GM10248 (cell line): ENCODE results near the gene SEZ6L.

Experiments used
- CTCF ChIA-PET: fragments of 300-600 bp; sonication (Branson Sonifier 250); formaldehyde crosslinking; extraction: SDS; loops from one replicate; lab custom pipeline; 2021; ENCODE audit warnings: antibody characterized with exemption; lab: Yijun Ruan, JAX
- POLR2A ChIA-PET: fragments of 350-650 bp; sonication (Branson Sonifier 250); formaldehyde crosslinking; extraction: SDS; loops from one replicate; lab custom pipeline; 2020; ENCODE audit warnings: antibody characterized with exemption; lab: Yijun Ruan, JAX
- DNase-seq: peaks from one replicate; pipeline ENCODE4 v3.0.0; 2012; ENCODE audit errors: extremely low spot score
- TF ChIP-seq, protein P1 (sequence below): IDR thresholded peaks from 2 replicates; pipeline ENCODE4 v1.5.1; 2012; ENCODE audit warnings: mild to moderate bottlenecking, low read depth; ENCODE audit errors: extremely low read depth, missing control alignments, control extremely low read depth

SEZ6L gene

DNA sequence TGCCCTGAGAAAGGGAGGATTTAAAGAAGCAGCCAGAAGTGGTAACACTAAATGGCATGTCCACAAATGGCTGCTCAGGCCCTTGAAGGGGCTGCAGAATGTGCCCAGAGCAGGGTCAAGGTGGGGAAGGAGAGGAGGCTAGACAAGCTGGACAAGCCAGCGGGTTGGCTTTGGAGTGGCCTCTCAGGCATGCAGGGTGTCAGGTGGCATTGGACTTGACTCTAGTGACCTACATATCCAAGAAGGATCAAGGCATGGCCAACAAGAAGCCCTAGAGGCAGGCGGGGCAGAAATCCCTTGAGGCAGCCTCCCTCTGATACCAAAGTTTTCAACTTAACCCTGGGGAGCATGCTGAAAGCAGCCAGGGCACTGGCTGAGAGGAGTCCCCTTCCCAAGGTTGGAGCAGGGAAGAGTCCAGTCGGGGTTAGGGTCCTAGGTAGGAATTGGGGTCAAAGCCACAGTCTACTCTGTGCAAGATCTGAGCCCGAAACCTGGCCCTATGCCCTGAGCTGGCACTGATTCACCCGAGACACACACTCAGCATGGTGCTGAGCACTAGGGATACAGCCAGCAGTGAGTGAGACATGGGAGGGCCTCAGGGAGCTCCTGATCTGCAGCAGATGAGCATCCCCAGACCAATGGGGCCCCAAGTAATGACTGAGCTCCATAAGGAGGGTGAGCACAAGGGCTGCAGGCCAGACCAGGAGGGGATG is 164.0 kb downstream of the SEZ6L start:
- ChIA-PET CTCF (interaction anchor here (1.3 to 5.8 kb wide), 4 partner anchors 14 to 871 kb away, joined by 4 to 52 read pairs (median 16); no protein-coding TSS in a partner anchor), POLR2A (no interaction called here)
- DNase-seq, result no peak
- TF ChIP-seq, protein P1, sequence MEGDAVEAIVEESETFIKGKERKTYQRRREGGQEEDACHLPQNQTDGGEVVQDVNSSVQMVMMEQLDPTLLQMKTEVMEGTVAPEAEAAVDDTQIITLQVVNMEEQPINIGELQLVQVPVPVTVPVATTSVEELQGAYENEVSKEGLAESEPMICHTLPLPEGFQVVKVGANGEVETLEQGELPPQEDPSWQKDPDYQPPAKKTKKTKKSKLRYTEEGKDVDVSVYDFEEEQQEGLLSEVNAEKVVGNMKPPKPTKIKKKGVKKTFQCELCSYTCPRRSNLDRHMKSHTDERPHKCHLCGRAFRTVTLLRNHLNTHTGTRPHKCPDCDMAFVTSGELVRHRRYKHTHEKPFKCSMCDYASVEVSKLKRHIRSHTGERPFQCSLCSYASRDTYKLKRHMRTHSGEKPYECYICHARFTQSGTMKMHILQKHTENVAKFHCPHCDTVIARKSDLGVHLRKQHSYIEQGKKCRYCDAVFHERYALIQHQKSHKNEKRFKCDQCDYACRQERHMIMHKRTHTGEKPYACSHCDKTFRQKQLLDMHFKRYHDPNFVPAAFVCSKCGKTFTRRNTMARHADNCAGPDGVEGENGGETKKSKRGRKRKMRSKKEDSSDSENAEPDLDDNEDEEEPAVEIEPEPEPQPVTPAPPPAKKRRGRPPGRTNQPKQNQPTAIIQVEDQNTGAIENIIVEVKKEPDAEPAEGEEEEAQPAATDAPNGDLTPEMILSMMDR, result no peak

- TF ChIP-seq, protein P1, result no peak
- no peak for DNase-seq
- ChIA-PET POLR2A (no interaction called here), CTCF (interaction anchor here (5.8 kb wide), 1 partner anchor 561 kb away, joined by 52 read pairs; no protein-coding TSS in a partner anchor)
These were observed 165.0 kb downstream of the SEZ6L start for GRCh38 chr22:26334232-26334631.

DNA sequence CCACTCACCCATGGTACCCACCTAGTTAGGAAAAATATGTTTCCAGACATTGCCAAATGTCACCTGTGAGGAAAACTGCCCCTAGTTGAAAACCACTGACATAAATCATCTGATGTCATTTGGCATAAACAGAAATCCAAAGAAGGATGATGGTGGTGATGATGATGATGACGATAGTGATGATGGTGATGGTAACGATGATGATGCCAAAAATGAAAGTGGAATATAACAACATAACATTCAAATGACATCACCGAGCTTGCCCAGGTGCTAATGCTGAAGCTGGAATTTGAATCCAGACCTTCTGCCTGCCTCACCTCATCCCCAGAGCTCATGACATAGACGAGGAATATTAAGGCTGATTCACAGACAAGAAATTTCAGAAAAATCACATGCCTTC is 167.5 kb downstream of the SEZ6L start:
- CTCF ChIA-PET, result interaction anchor here (0.8 to 1.2 kb wide), 4 partner anchors 17 to 1135 kb away, joined by 3 read pairs; no protein-coding TSS in a partner anchor

DNA sequence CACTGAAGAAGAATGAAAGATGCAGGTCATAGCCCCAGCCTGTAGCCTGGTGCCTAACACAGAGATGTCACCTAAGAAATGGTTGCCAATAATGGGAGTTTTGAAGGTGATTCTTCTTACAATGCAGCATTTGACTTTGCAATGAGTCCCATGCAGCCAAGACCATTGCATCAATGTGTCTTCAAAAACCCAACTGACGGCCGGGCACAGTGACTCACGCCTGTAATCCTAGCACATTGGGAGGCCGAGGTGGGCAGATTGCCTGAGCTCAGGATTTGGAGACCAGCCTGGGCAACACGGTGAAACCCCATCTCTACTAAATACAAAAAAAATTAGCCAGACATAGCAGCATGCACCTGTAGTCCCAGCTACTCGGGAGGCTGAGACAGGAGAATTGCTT is 170.5 kb downstream of the SEZ6L start:
- POLR2A ChIA-PET, result no interaction called here

More for the DNA sequence above, 167.5 kb downstream of the SEZ6L start:
- POLR2A ChIA-PET, result no interaction called here
- DNase-seq, result no peak
- TF ChIP-seq, protein P1, result no peak

DNA sequence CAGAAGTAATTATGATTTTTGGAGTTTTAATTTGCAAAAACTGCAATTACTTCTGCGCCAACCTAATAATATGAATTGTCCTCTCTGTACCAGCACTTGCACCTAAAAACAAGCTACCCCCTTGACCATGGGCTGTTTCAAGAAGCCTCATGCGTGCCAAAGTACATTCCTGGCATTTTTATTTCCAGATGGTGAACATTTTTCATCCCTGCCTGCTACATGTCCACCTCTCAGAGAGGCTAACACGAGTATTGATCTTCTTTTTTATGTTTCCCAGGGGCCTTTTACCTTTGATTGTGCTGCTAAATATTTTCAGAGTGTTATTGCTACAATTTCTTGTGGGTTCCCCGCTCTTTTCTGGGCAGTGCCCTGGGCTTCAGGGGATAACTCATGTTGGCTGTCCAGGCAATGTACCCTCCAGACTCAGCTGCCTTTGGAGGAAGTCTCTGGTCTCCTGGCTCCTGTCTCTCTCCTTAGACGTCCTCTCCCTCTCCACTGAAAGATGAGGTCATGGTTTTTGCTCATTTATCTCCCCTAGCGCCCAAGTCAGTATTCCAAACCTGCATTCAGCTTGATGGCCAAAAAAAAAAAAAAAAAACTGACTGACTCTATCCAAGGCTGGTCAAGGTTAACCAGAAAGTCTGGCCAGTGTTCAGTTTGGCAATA is 173.6 kb downstream of the SEZ6L start:
- DNase-seq, result no peak
- ChIA-PET CTCF (interaction anchor here (1.3 kb wide), 1 partner anchor 12 kb away, joined by 4 read pairs; no protein-coding TSS in a partner anchor), POLR2A (interaction anchor here (0.6 kb wide), 1 partner anchor 1386 kb away, joined by 9 read pairs; no protein-coding TSS in a partner anchor)
- TF ChIP-seq, protein P1, result no peak

More for the DNA sequence above, 170.5 kb downstream of the SEZ6L start:
- DNase-seq, result no peak
- TF ChIP-seq, protein P1, result no peak
- CTCF ChIA-PET, result interaction anchor here (1.1 to 2.4 kb wide), 2 partner anchors 8 to 25 kb away, joined by 3 to 12 read pairs; no protein-coding TSS in a partner anchor

GRCh38 chr22:26345496-26345895 is 176.2 kb downstream of the SEZ6L start:
- POLR2A ChIA-PET, result no interaction called here
- TF ChIP-seq, protein P1, result no peak
- CTCF ChIA-PET, result interaction anchor here (0.7 to 1.6 kb wide), 2 partner anchors 15 to 40 kb away, joined by 3 to 5 read pairs; no protein-coding TSS in a partner anchor

More at GRCh38 chr22:26345496-26345895, 176.2 kb downstream of the SEZ6L start:
- DNase-seq, result no peak
